ENCODE measurements around the gene ARCN1. TPM values are rescaled to one million over a fixed set of nuclear protein-coding genes. Genes with fewer than 3 reads are reported as not detected.
A peak's percentile ranks its signal among the peaks of the same experiment; 100 is the strongest.

Gene ARCN1
- total and polyA plus RNA-seq, 2 of the 4 experiments (the other 2 are of a cell fraction), result 148 to 212 TPM

GRCh38 chr11:118628861-118629549 lies 56.8 kb downstream of the ARCN1 start:
- BruUV-seq (replicated peaks), result no TSS peak
- peaks cover 31% of the 10 kb centered on the region for H3K9me1 ChIP-seq (ENCODE audit: insufficient read depth, low read length)
- no peak overlapping the region for H2AFZ ChIP-seq (replicated peaks; ENCODE audit: low read length, poor library complexity)
- H2BK5ac ChIP-seq (ENCODE audit: low read depth, low read length, poor library complexity, severe bottlenecking), result no peak overlapping the region
- H3K27ac ChIP-seq (ENCODE audit: insufficient read depth, low read length), result no peak overlapping the region
- ATAC-seq (ENCODE audit: low read depth), result no peak
- no peak overlapping the region for H3K4me2 ChIP-seq (ENCODE audit: low read depth, low read length)
- ChIA-PET POLR2A (ENCODE audit: unreplicated experiment) (no interaction called here), CTCF (no interaction called here)
- intact Hi-C loops (cut with micrococcal nuclease) (no loop called here), in situ Hi-C loops (cut with MboI; ENCODE audit: low sequenced_read_pairs) (no loop called here), dilution Hi-C loops (cut with HindIII; ENCODE audit: low sequenced_read_pairs, unreplicated experiment) (no loop called here)
- 0 out of 2 replicates have a peak overlapping the region, but pooled peaks have one; percentile 55 for H3K14ac ChIP-seq (replicated peaks; ENCODE audit: low read depth, low read length)
- H2AK5ac ChIP-seq (ENCODE audit: low read depth, low read length), result peak overlapping the region; percentile 35
- no peak overlapping the region for H2BK15ac ChIP-seq (ENCODE audit: low read depth, low read length)
- H3K4me1 ChIP-seq (ENCODE audit: control insufficient read depth, insufficient read depth, low read length), result peaks cover 14% of the 10 kb centered on the region
- H3K4me3 ChIP-seq (ENCODE audit: insufficient read depth, low read depth, low read length), result no peak overlapping the region
- no peak overlapping the region for H2BK120ac ChIP-seq (ENCODE audit: low read depth, low read length)
- H2AK9ac ChIP-seq (replicated peaks; ENCODE audit: low read depth, low read length, poor library complexity), result peak overlapping the region; percentile 63
- H3K4ac ChIP-seq (ENCODE audit: low read depth, low read length), result no peak overlapping the region
- H3K36me3 ChIP-seq (ENCODE audit: control insufficient read depth, insufficient read depth, low read length), result peaks cover 86% of the 10 kb centered on the region
- H3K56ac ChIP-seq (ENCODE audit: extremely low read depth, insufficient read depth, low read length), result no peak overlapping the region
- no peak overlapping the region for H3K18ac ChIP-seq (ENCODE audit: low read depth, low read length)
- H3K23ac ChIP-seq (ENCODE audit: low read depth, low read length), result no peak overlapping the region; the same call in 1 of the 2 replicates
- no peak overlapping the region for H4K91ac ChIP-seq (ENCODE audit: insufficient read depth, low read depth, low read length)
- H4K20me1 ChIP-seq (ENCODE audit: insufficient read depth, low read length), result peaks cover 78% of the 10 kb centered on the region
- no peak overlapping the region for H4K5ac ChIP-seq (ENCODE audit: low read depth, low read length)
- no peak for DNase-seq
- H3K27me3 ChIP-seq (ENCODE audit: control insufficient read depth, insufficient read depth, low read length), result no peaks in the 10 kb centered on the region
- TF ChIP-seq ELK1 (IDR thresholded peaks at IDR 0.05; ENCODE audit: borderline replicate concordance, low read depth, low read length) (no peak), USF2 (IDR thresholded peaks at IDR 0.05; ENCODE audit: low read depth, low read length) (no peak)
- no peaks in the 10 kb centered on the region for H3K9me3 ChIP-seq (ENCODE audit: control insufficient read depth, insufficient read depth, low read length)
- WGBS, 2 experiments (ENCODE audit: extremely low coverage in 2 of 2, insufficient read length in 1 of 2), result 69% methylated on average over 3 of the region's 5 CpGs; no CpG with 5 or more reads in 1 of the 2 experiments
- no peak overlapping the region for H3K9ac ChIP-seq (ENCODE audit: low read depth, low read length)
- H2BK20ac ChIP-seq (ENCODE audit: low read depth, low read length), result no peak overlapping the region
- H4K8ac ChIP-seq (ENCODE audit: low read depth in 2 of 2, low read length in 2 of 2), result no peak overlapping the region
- peaks cover 47 to 93% of the 10 kb centered on the region in 2 experiments for H3K79me1 ChIP-seq (ENCODE audit: low read depth in 1 of 2, low read length in 2 of 2)

Data from IMR-90 (cell line).